Measurements from ENCODE around the gene CGB1. TPM values are rescaled to one million over a fixed set of nuclear protein-coding genes. Genes with fewer than 3 reads are reported as not detected.

CGB1 gene
- total RNA-seq, 2 donors from 2014 or later = not detected

GRCh38 chr19:48991011-48991609, 45.6 kb downstream of the CGB1 start:
- H3K9me3 ChIP-seq = no peaks in the 10 kb centered on the region
- peaks cover 26% of the 10 kb centered on the region for H3K4me1 ChIP-seq
- WGBS, 2 donors = 90 to 92% methylated on average over 10 to 19 of the region's 22 CpGs
- DNase-seq (no peak), ATAC-seq (no peak)
- intact Hi-C loops (cut with DNase I) = no loop called here
- no peaks in the 10 kb centered on the region for H3K27me3 ChIP-seq
- TF ChIP-seq POLR2A (IDR thresholded peaks at IDR 0.05) = no peak
- TF ChIP-seq CTCF (IDR thresholded peaks at IDR 0.05) = no peak
- no peak overlapping the region for H3K27ac ChIP-seq
- H3K4me3 ChIP-seq = no peak overlapping the region
- no peaks in the 10 kb centered on the region for H3K36me3 ChIP-seq (replicated peaks in 1 of 2; ENCODE audit: insufficient read depth in 1 of 2, low read depth in 2 of 2)

GRCh38 chr19:48990400-48990799, 46.3 kb downstream of the CGB1 start:
- DNase-seq (no peak), ATAC-seq (no peak)
- 72 to 77% methylated on average over 4 of the region's 4 CpGs for WGBS, 2 donors
- Histone ChIP-seq H3K4me3 (no peak overlapping the region), H3K36me3 (replicated peaks in 1 of 2; ENCODE audit: insufficient read depth in 1 of 2, low read depth in 2 of 2) (no peaks in the 10 kb centered on the region), H3K27me3 (no peaks in the 10 kb centered on the region), H3K27ac (no peak overlapping the region), H3K9me3 (no peaks in the 10 kb centered on the region), H3K4me1 (peaks cover 26% of the 10 kb centered on the region)
- TF ChIP-seq POLR2A (IDR thresholded peaks at IDR 0.05) = no peak
- no peak for TF ChIP-seq CTCF (IDR thresholded peaks at IDR 0.05)
- intact Hi-C loops (cut with DNase I) = no loop called here

- Histone ChIP-seq H3K27me3 (no peaks in the 10 kb centered on the region), H3K4me3 (no peak overlapping the region), H3K9me3 (no peaks in the 10 kb centered on the region), H3K27ac (no peak overlapping the region), H3K4me1 (peaks cover 23% of the 10 kb centered on the region), H3K36me3 (replicated peaks in 1 of 2; ENCODE audit: insufficient read depth in 1 of 2, low read depth in 2 of 2) (no peaks in the 10 kb centered on the region)
- TF ChIP-seq POLR2A (IDR thresholded peaks at IDR 0.05) = no peak
- no peak for TF ChIP-seq CTCF (IDR thresholded peaks at IDR 0.05)
- WGBS, 2 donors = 84 to 93% methylated on average over 14 to 15 of the region's 17 CpGs
- no peak for DNase-seq
- intact Hi-C loops (cut with DNase I) = no loop called here
- no peak for ATAC-seq
Measured at GRCh38 chr19:48989701-48990291, 46.9 kb downstream of the CGB1 start.

- DNase-seq (no peak), ATAC-seq (no peak)
- TF ChIP-seq POLR2A (IDR thresholded peaks at IDR 0.05) = no peak
- no peak for TF ChIP-seq CTCF (IDR thresholded peaks at IDR 0.05)
- intact Hi-C loops (cut with DNase I) = no loop called here
- peaks cover 15% of the 10 kb centered on the region for H3K4me1 ChIP-seq
- H3K27ac ChIP-seq = no peak overlapping the region
- no peaks in the 10 kb centered on the region for H3K27me3 ChIP-seq
- no peaks in the 10 kb centered on the region for H3K9me3 ChIP-seq
- H3K4me3 ChIP-seq = no peak overlapping the region
- H3K36me3 ChIP-seq (replicated peaks in 1 of 2; ENCODE audit: insufficient read depth in 1 of 2, low read depth in 2 of 2) = no peaks in the 10 kb centered on the region
- WGBS, 2 donors = 94 to 95% methylated on average over 9 of the region's 9 CpGs
Measured at GRCh38 chr19:48988860-48989259, 47.8 kb downstream of the CGB1 start.

- ATAC-seq = no peak
- peaks cover 15% of the 10 kb centered on the region for H3K4me1 ChIP-seq
- H3K4me3 ChIP-seq = no peak overlapping the region
- 89 to 95% methylated on average over 7 of the region's 7 CpGs for WGBS, 2 donors
- no peak overlapping the region for H3K27ac ChIP-seq
- DNase-seq = no peak
- no peak for TF ChIP-seq CTCF (IDR thresholded peaks at IDR 0.05)
- TF ChIP-seq POLR2A (IDR thresholded peaks at IDR 0.05) = no peak
- no peaks in the 10 kb centered on the region for H3K9me3 ChIP-seq
- H3K27me3 ChIP-seq = no peaks in the 10 kb centered on the region
- H3K36me3 ChIP-seq (replicated peaks in 1 of 2; ENCODE audit: insufficient read depth in 1 of 2, low read depth in 2 of 2) = no peaks in the 10 kb centered on the region
- intact Hi-C loops (cut with DNase I) = no loop called here
Measured at GRCh38 chr19:48988286-48988685, 48.4 kb downstream of the CGB1 start.
